ENCODE measurements around the gene UBB.

- TF ChIP-seq CTCF (IDR thresholded peaks at IDR 0.05 in 2 of 3, conservative IDR thresholded peaks at IDR 0.05 in 1 of 3; ENCODE audit: borderline replicate concordance in 1 of 3, insufficient read depth in 1 of 3, low read depth in 2 of 3, low read length in 2 of 3), result no peak
- no peak for TF ChIP-seq POLR2A (IDR thresholded peaks at IDR 0.05; ENCODE audit: borderline replicate concordance, extremely low read depth, insufficient read depth, insufficient read length)
- TF ChIP-seq SRF (IDR thresholded peaks at IDR 0.05; ENCODE audit: low read depth), result no peak
- no peak for TF ChIP-seq YY1 (IDR thresholded peaks at IDR 0.05; ENCODE audit: extremely low read depth, insufficient replicate concordance, low read depth, low read length)
- TF ChIP-seq SP1 (IDR thresholded peaks at IDR 0.05; ENCODE audit: low read depth), result no peak
- no peak for TF ChIP-seq CEBPB (IDR thresholded peaks at IDR 0.05; ENCODE audit: low read depth)
- TF ChIP-seq REST (IDR thresholded peaks at IDR 0.05; ENCODE audit: low read depth), result no peak
- TF ChIP-seq SIN3A (IDR thresholded peaks at IDR 0.05; ENCODE audit: low read depth), result no peak
- TF ChIP-seq EZH2 (IDR thresholded peaks at IDR 0.05), result no peak
- no peak for TF ChIP-seq EGR1 (IDR thresholded peaks at IDR 0.05; ENCODE audit: low read depth)
- no peak for TF ChIP-seq POLR2AphosphoS5 (IDR thresholded peaks at IDR 0.05; ENCODE audit: low read depth, low read length)
- no peak for TF ChIP-seq RAD21 (IDR thresholded peaks at IDR 0.05; ENCODE audit: low read depth)
Observed at GRCh38 chr17:16338391-16338790, 42.5 kb upstream of the UBB start.
